NB4 (cell line): ENCODE measurements around the gene TNFRSF12A.

Experiments
- DNase-seq: peaks from one replicate; pipeline ENCODE4 v3.0.0; 2010; ENCODE audit warnings: low read depth
- H3K4me3 ChIP-seq: one replicate; pipeline ENCODE4 v1.5.1; 2011; ENCODE audit warnings: mild to moderate bottlenecking, low read depth, low read length, moderate library complexity
- MYC ChIP-seq: IDR thresholded peaks from 2 replicates; pipeline ENCODE4 v1.6.1; 2011; ENCODE audit warnings: low read depth, low read length
- POLR2A ChIP-seq: IDR thresholded peaks from 2 replicates; pipeline ENCODE4 v1.6.1; 2011; ENCODE audit warnings: mild to moderate bottlenecking; ENCODE audit not compliant: insufficient read length; ENCODE audit errors: extremely low read depth
- TF ChIP-seq, protein P1 (sequence below): IDR thresholded peaks from 2 replicates; pipeline ENCODE4 v1.6.1; 2011; ENCODE audit warnings: low read depth, low read length
- TF ChIP-seq, protein P2 (sequence below): IDR thresholded peaks from one replicate; pipeline ENCODE4 v1.5.1; 2012; ENCODE audit warnings: low read depth, low read length

TNFRSF12A gene

DNA sequence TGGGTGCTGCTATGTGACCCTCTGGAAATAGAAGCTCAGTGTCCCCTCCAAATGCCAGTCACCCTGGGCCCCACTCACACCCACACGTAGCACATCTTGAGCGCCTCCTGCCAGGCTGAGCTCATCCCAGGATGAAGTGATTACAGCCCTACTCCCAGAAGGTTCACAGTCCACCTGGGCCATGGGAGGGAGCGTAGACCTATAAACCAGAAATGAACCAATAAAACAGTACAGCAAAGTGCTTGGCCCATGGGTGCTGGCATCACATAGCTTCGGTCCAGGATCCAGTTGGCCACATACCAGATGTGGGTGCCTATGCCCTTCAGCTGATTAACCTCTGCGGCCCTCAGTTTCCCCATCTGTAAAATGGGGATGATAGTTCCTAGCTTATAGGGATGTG, 18.7 kb downstream of the TNFRSF12A start:
- no peak overlapping the region for H3K4me3 ChIP-seq
- no peak for DNase-seq
- TF ChIP-seq MYC = no peak
- TF ChIP-seq, protein P1, sequence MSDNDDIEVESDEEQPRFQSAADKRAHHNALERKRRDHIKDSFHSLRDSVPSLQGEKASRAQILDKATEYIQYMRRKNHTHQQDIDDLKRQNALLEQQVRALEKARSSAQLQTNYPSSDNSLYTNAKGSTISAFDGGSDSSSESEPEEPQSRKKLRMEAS = no peak
- TF ChIP-seq, protein P2, sequence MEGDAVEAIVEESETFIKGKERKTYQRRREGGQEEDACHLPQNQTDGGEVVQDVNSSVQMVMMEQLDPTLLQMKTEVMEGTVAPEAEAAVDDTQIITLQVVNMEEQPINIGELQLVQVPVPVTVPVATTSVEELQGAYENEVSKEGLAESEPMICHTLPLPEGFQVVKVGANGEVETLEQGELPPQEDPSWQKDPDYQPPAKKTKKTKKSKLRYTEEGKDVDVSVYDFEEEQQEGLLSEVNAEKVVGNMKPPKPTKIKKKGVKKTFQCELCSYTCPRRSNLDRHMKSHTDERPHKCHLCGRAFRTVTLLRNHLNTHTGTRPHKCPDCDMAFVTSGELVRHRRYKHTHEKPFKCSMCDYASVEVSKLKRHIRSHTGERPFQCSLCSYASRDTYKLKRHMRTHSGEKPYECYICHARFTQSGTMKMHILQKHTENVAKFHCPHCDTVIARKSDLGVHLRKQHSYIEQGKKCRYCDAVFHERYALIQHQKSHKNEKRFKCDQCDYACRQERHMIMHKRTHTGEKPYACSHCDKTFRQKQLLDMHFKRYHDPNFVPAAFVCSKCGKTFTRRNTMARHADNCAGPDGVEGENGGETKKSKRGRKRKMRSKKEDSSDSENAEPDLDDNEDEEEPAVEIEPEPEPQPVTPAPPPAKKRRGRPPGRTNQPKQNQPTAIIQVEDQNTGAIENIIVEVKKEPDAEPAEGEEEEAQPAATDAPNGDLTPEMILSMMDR = no peak
- no peak for TF ChIP-seq POLR2A

DNA sequence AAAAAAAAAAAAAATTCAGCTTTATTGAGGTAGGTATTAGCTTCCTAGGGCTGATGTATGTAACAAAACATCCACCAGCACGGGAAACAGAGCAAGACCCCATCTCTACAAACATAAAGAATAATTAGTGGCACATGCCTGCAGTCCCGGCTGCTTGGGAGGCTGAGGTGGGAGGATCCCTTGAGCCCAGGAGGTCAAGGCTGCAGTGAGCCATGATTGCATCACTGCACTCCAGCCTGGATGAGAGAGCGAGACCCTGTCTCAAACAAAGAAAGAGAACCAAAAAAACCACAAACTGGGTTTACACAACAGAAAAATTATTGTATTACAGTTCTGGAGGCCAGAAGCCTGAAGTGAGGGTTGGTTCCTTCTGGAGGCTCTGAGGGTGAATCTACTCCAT, 22.2 kb downstream of the TNFRSF12A start:
- no peak overlapping the region for H3K4me3 ChIP-seq
- DNase-seq = peak; percentile 69
- TF ChIP-seq, protein P2 = no peak
- no peak for TF ChIP-seq MYC
- TF ChIP-seq, protein P1 = no peak
- TF ChIP-seq POLR2A = no peak

DNA sequence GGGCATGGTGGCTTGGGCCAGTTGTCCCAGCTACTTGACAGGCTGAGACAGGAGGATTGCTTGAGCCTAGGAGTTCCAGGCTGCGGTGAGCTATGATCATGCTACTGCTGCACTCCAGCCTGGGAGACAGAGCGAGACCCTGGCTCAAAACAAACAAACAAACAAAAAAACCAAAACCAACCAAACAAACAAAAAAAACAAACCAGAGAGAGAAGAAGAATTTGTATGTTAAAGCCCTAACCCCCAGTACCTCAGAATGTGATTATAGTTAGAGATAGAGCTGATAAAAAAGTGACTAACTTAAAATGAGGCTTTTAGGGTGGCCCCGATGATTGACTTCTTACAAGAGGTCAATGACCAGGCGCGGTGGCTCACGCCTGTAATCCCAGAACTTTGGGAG, 24.5 kb downstream of the TNFRSF12A start:
- TF ChIP-seq MYC (no peak), POLR2A (no peak)
- TF ChIP-seq, protein P2 = no peak
- TF ChIP-seq, protein P1 = no peak
- no peak for DNase-seq
- peak overlapping the region; percentile 32 for H3K4me3 ChIP-seq

DNA sequence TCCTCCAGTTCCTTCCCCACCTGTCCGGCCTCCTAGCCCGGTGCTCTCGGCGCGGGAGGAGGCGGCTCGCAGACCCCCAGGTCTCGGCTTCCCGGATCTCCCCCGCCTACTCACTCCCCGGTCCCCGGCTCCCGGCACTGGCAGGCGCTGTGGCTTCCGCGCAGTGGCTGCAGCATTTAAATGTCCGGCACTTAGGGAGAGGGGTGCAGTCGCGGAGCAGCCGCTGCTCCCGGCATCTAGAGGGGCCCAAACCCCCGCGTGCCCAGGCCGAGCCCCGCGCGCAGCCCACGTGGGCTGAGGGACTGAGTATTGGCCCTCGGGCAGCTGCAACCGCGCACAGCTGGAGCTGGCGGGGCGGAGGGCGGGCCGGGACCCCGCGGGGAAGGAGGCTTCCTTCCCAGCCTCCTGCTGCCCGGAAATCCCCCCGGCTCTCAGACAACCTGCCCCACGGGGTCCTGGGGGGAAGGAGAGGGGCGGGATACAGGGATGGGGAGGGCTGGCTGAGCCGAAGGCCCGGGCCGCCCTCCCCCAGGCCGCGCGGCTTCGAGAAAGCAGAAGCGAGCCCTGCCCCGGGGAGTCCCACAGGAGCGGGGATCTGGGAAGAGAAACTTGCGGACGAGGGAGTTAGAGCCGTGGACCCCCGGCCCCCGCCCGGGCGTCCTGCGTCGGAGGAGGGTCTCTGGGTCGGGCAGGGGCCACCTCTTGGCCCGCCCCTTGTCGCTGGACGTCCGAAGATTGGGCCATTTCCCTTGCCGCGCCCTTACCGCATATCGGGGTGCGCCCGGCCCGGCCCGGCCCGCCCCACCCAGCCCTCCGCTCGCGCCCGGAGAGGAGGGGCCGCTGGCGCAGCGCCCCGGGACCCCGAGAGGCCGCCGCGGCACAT, 25.8 kb downstream of the TNFRSF12A start, which contains the start of gene MMP25:
Gene MMP25 (plus strand): TSS at position 804 of the 883 bp plus-strand sequence. CDS start 357 bp downstream, outside the sequence.
- TF ChIP-seq POLR2A (no peak), MYC (no peak)
- TF ChIP-seq, protein P1 = 0 out of 2 replicates have a peak, but pooled peaks have one; percentile 32
- TF ChIP-seq, protein P2 = no peak
- DNase-seq = peak; percentile 83
- H3K4me3 ChIP-seq = peak within 1 kb of the TSS; percentile 58

DNA sequence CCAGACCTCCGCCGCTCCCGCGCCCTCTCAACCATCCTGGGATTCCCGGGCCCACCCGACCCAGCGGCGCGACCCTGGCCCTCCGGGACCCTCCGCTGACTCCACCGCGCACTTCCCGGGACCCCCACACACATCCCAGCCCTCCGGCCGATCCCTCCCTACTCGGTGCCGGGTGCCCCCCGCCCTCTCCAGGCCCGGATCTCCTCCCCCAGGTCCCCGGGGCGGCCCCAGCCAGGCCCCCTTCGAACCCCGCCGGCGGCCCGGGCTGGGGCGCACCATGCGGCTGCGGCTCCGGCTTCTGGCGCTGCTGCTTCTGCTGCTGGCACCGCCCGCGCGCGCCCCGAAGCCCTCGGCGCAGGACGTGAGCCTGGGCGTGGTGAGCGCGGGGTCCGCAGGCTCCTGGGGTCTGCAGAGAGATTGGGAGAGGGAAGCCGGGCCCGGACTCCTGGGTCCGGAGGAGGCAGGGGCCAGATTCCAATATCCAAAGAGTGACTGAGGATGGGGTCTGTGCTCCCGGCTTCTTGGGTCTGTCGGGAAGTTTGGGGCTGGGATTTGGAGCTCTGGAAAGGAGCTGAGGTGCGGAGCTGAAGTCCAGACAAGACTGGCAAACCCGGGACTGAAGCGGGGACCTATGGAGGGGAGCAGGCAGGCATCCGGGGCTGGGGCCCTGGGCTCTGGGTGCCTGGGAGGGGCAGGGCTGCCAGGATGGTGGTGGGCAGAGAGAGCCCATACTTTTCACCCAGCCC, 26.6 kb downstream of the TNFRSF12A start:
- peak overlapping the region; percentile 44 for H3K4me3 ChIP-seq
- TF ChIP-seq, protein P1 = no peak
- TF ChIP-seq POLR2A = no peak
- no peak for TF ChIP-seq MYC
- TF ChIP-seq, protein P2 = no peak
- DNase-seq = peak; percentile 55
